GM21528 (cell line): Measurements from ENCODE around the gene CEP120.

Experiments used
- ATAC-seq: cut with Tn5 transposase; IDR thresholded peaks from one replicate; pipeline ENCODE4 v1.9.1; 2021; ENCODE audit warnings: mild to moderate bottlenecking, moderate library complexity; ENCODE audit not compliant: unreplicated experiment, low FRiP score

Gene CEP120

GRCh38 chr5:123304777-123305316 is 118.4 kb downstream of the CEP120 start:
- ATAC-seq = no peak

- no peak for ATAC-seq
Observed at GRCh38 chr5:123303802-123304201, 119.4 kb downstream of the CEP120 start.

- no peak for ATAC-seq
Observed at GRCh38 chr5:123300266-123300665, 122.9 kb downstream of the CEP120 start.

- ATAC-seq = no peak
Observed at GRCh38 chr5:123299136-123299535, 124.1 kb downstream of the CEP120 start.

- no peak for ATAC-seq
Observed at GRCh38 chr5:123298335-123299030, 124.7 kb downstream of the CEP120 start.

GRCh38 chr5:123297866-123298265 is 125.3 kb downstream of the CEP120 start:
- ATAC-seq = no peak

- no peak for ATAC-seq
Observed at GRCh38 chr5:123297198-123297831, 125.9 kb downstream of the CEP120 start.
